Thoracic aorta (tissue), 2 donors: ENCODE results near the gene FKBP5. TPM values are rescaled to one million over a fixed set of nuclear protein-coding genes. Genes with fewer than 3 reads are reported as not detected.

Experiments
- ATAC-seq: fragments of 150-250 bp; one replicate; pipeline ENCODE4 v1.8.0; 2017; ENCODE audit warnings: low read depth; ENCODE audit not compliant: insufficient number of reproducible peaks, low FRiP score
- DNase-seq: peaks from one replicate; pipeline ENCODE4 v3.0.0-alpha.2; 2020; ENCODE audit warnings: low spot score
- H3K27ac ChIP-seq, 2 donors: fragments of 200-600 bp; sonication (generic); 1 replicate in 1 of 2; 2 replicates in 1 of 2; pipeline ENCODE4 v1.5.1; 2016; ENCODE audit warnings: mild to moderate bottlenecking in 2 of 2, moderate library complexity in 2 of 2
- H3K27me3 ChIP-seq: fragments of 200-600 bp; sonication (generic); replicated peaks from 2 replicates; pipeline ENCODE4 v1.6.0; 2016; ENCODE audit warnings: mild to moderate bottlenecking; ENCODE audit not compliant: insufficient read depth
- H3K36me3 ChIP-seq: fragments of 200-600 bp; sonication (generic); one replicate; pipeline ENCODE4 v1.5.1; 2016
- H3K4me1 ChIP-seq, 2 donors: fragments of 200-600 bp; sonication (generic); 1 replicate in 1 of 2; 2 replicates in 1 of 2; pipeline versions ENCODE4 v1.5.1 to v1.6.0; 2016; ENCODE audit warnings: low read depth in 2 of 2, mild to moderate bottlenecking in 1 of 2; ENCODE audit not compliant: control insufficient read depth in 1 of 2
- H3K4me3 ChIP-seq: fragments of 200-600 bp; sonication (generic); 2 replicates; pipeline ENCODE4 v1.5.1; 2016; ENCODE audit warnings: mild to moderate bottlenecking
- H3K9me3 ChIP-seq: fragments of 200-600 bp; sonication (generic); 2 replicates; pipeline ENCODE4 v1.5.1; 2016
- total RNA-seq, 2 donors: library from RNA; depleted of rRNA; stranded (reverse); fragments of >200 nt; gene quantifications; one replicate each; pipeline versions ENCODE4 v1.1.0 to v1.2.3, GENCODE V29; 2016
- TF ChIP-seq, protein P1 (sequence below): fragments of 200-600 bp; sonication (generic); IDR thresholded peaks from one replicate; pipeline ENCODE4 v1.5.1; 2019; ENCODE audit warnings: antibody characterized with exemption

Gene FKBP5
- total RNA-seq, 2 donors from 2014 or later = 156 to 271 TPM

- Histone ChIP-seq H3K36me3 (no peaks in the 10 kb centered on the region), H3K4me3 (peak overlapping the region; percentile 33), H3K27me3 (no peaks in the 10 kb centered on the region), H3K4me1 (peaks cover 43 to 71% of the 10 kb centered on the region in 2 donors), H3K9me3 (no peaks in the 10 kb centered on the region), H3K27ac (peak overlapping the region; percentile 62 to 75)
- DNase-seq = no peak
- no peak for ATAC-seq
- TF ChIP-seq, protein P1, sequence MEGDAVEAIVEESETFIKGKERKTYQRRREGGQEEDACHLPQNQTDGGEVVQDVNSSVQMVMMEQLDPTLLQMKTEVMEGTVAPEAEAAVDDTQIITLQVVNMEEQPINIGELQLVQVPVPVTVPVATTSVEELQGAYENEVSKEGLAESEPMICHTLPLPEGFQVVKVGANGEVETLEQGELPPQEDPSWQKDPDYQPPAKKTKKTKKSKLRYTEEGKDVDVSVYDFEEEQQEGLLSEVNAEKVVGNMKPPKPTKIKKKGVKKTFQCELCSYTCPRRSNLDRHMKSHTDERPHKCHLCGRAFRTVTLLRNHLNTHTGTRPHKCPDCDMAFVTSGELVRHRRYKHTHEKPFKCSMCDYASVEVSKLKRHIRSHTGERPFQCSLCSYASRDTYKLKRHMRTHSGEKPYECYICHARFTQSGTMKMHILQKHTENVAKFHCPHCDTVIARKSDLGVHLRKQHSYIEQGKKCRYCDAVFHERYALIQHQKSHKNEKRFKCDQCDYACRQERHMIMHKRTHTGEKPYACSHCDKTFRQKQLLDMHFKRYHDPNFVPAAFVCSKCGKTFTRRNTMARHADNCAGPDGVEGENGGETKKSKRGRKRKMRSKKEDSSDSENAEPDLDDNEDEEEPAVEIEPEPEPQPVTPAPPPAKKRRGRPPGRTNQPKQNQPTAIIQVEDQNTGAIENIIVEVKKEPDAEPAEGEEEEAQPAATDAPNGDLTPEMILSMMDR = no peak
Observed at GRCh38 chr6:35719830-35720733, 31.4 kb upstream of the FKBP5 start.

DNA sequence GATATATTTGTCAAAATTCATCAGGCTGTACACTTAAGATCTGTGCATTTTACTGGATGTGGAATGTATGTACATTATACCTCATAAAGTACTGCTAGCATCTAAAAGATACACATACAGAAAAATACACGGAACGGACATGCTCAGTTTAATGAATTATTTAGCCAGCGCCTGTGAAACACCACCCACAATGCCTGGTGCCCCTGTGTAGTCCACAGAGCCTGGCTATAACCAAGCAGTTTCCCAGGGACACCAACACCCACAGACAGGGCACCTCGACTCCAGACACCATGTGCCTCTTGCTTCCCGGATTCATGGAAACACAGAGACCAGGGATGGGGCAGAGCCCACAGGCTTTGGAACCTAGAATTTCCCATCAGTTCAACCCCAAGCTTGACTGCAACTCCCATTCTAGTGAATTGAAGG is 30.7 kb upstream of the FKBP5 start:
- Histone ChIP-seq H3K9me3 (no peaks in the 10 kb centered on the region), H3K27me3 (no peaks in the 10 kb centered on the region), H3K27ac (peak overlapping the region; percentile 62 to 75), H3K36me3 (no peaks in the 10 kb centered on the region), H3K4me1 (peaks cover 37 to 64% of the 10 kb centered on the region in 2 donors), H3K4me3 (no peak overlapping the region)
- DNase-seq (no peak), ATAC-seq (peak; percentile 37)
- TF ChIP-seq, protein P1 = no peak

GRCh38 chr6:35718911-35719381 is 30.2 kb upstream of the FKBP5 start:
- DNase-seq (no peak), ATAC-seq (no peak)
- Histone ChIP-seq H3K4me3 (no peak overlapping the region), H3K27ac (peak overlapping the region; percentile 62 to 75), H3K36me3 (no peaks in the 10 kb centered on the region), H3K9me3 (no peaks in the 10 kb centered on the region), H3K27me3 (no peaks in the 10 kb centered on the region), H3K4me1 (peaks cover 32 to 60% of the 10 kb centered on the region in 2 donors)
- TF ChIP-seq, protein P1 = no peak

DNA sequence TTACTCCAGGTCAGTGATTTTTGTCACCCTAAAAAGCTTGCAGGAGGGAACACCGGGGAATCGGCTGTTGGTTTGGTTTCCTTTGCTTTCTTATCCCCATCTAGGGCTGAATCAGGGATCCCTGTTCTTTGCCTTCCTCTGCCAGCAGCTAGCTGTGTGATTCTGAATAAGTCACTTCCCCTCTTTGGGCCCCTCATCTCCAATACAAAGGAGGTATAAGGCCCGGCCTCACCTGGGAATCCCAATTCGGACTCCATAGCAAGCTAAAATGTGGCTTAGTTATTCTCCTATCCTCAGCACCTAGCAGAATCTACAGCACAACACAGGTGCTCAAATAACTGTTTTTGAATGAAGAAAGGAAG is 29.6 kb upstream of the FKBP5 start:
- H3K9me3 ChIP-seq = no peaks in the 10 kb centered on the region
- peaks cover 30 to 54% of the 10 kb centered on the region in 2 donors for H3K4me1 ChIP-seq

More for the DNA sequence above, 29.6 kb upstream of the FKBP5 start:
- TF ChIP-seq, protein P1 = no peak
- Histone ChIP-seq H3K36me3 (no peaks in the 10 kb centered on the region), H3K4me3 (no peak overlapping the region), H3K27ac (peak overlapping the region; percentile 62 to 75), H3K27me3 (no peaks in the 10 kb centered on the region)
- DNase-seq (no peak), ATAC-seq (no peak)
